Bronchus fibroblast of lung (primary cell): ENCODE results near the gene ANKLE1. TPM values are rescaled to one million over a fixed set of nuclear protein-coding genes. Genes with fewer than 3 reads are reported as not detected.

ENCODE experiments used
- total RNA-seq: library from RNA; depleted of rRNA; stranded (reverse); fragments of >200 nt; gene quantifications from 2 replicates; pipeline ENCODE4 v1.2.3, GENCODE V29; 2015

ANKLE1 gene
- 1.5 TPM in 2 replicates for total RNA-seq

DNA sequence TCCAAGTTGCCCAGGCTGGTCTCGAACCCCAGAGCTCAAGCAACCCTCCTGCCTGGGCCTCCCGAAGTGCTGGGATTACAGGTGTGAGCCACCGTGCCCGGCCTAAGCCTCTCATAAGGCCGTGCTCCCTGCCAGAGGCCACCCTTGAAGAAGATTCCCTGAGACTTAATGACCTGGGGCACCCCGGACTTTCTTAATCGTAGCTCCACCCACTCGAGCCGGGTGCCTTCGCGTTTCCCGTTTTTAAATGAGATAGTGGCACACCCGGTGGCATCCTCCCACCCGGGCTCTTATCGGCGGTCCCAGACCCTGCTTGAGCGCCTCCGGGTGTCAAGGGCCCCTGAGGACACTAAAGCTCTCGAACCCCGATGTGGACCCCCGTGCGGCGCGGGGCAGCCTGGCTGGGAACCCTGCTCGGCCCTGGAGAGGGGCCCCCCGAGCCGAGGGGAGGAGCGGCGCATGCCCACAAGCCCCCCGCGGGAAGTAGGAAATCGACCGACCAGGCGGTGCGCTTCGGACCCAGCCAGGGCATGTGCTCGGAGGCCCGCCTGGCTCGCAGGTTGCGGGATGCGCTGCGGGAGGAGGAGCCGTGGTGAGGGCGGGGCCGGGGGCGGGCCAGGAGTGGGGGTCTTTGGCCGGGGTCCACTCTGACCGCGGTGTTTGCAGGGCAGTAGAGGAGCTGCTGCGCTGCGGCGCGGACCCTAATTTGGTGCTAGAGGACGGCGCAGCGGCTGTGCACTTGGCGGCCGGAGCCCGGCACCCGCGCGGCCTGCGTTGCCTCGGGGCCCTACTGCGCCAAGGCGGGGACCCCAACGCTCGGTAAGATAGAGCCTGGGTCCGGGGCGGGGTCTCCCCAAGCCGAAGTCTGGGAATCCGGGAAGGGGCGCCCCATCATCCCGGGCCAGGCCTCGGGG, at the start of gene ANKLE1:
TSS of gene ANKLE1 (plus strand) at position 511 of the 914 bp plus-strand sequence. CDS start at position 531, 20 bp downstream.

DNA sequence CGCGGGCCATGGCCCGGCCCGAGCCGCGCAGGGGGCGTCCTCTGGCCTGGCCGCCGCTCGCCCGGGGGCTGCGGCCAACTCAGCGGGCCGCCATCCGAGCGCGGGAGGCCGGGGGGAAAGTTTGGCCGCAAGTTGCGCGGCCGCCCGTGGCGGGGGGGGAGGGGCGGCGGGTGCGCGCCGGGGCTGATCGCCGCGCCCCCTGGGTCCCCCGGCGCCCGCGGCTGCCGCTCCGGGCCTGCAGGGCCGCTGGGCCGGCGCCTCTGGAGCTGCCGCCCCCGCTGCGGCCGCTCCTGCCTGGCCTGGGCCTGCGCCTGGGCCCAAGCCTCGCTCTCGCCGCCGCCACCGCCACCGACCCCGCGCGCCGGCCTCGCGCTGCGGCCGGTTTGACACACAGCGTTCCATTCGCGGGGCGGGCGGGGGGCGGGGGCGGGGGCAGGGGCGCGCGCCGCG, 36.1 kb upstream of the ANKLE1 start, which contains the start of gene NR2F6:
TSS of gene NR2F6 (minus strand) at position 385 of the 450 bp plus-strand sequence. CDS start 699 bp downstream, outside the sequence.

GRCh38 chr19:17264641-17264979, 17.1 kb upstream of the ANKLE1 start, which contains the start of gene USHBP1:
Gene USHBP1, minus strand, starts transcription at chr19:17264745. Its CDS starts 446 bp downstream, at chr19:17264299.

DNA sequence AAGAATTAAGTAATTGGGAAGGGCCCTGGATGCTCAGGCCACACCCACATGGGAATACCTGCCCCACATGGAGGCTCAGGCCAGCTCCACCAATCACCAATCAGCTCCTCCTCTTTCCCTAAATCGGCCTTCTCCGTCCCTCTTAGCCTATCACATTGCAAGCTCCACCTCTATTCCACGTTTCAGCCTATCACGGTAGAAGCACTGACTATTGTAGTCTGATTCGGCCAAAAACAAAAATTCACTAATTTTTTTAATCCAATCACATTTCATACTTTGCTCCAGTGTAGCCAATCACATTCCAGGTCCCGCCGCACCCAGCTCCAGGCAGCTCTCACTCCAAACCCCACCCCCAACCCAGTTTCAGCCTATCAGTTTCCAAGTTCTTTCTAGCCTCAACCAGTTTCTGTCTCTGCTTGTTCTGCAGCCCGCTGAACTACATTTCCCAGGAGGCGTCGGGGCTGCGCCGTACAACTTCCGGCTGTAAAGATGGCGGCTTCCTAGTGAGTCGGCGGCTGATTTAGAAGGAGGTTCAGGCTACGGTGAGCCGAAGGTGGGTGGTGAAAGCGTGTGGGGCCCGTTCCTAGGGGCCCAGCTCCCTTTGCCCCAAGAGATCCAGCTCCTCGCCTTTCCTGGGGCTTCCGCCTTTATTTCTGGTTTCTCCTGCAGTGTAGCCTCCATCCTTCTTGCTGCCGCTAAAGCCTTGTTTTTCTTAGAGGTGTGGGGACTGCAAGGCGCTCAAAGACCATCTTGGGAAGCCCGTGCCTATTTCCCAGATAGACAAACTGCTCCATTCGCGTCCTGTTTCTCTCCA, 14.5 kb upstream of the ANKLE1 start, which contains the start of gene BABAM1:
TSS of gene BABAM1 (plus strand) at position 469 of the 814 bp plus-strand sequence. CDS start 1,364 bp downstream, outside the sequence.

DNA sequence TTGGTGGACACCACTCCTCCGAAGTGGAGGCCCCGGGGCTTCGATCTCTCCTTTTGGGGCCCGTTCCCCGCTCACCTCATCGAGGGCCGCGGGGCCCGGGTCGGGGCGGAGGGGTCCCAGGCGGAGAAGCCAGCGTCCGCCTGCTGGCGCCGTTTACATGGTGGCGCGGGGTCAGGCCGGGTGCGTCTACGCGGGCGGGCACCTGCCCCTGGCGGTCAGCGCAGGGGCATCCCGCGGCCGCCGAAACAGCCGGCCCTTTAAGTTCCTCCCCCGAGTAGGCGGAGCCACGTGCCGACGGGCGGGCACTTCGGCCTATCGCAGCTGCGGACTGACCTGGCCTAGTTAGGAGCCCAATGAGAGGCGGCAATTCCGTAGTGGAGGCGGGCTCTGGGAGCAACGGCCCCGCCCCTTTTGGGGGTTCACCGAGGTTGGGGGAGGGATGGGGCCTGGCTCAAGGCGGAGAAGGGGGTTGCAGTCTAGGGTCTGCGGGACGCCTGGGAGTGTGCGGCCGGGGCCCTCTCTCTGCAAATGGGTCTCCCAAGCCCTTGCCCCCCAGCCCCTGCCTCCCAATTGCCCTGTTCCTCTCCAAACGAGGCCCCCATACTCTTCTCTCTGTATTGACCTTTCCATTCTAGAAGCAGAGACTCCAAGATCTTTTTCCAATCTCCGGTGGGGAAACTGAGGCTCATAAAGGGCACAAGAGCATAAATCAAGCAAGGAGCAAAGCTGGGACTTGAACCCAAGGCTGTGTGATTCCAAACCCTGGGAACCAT, 21.7 kb downstream of the ANKLE1 start, which contains the start of gene ABHD8:
TSS of gene ABHD8 (minus strand) at position 259 of the 773 bp plus-strand sequence. CDS start 1,809 bp downstream, outside the sequence.

DNA sequence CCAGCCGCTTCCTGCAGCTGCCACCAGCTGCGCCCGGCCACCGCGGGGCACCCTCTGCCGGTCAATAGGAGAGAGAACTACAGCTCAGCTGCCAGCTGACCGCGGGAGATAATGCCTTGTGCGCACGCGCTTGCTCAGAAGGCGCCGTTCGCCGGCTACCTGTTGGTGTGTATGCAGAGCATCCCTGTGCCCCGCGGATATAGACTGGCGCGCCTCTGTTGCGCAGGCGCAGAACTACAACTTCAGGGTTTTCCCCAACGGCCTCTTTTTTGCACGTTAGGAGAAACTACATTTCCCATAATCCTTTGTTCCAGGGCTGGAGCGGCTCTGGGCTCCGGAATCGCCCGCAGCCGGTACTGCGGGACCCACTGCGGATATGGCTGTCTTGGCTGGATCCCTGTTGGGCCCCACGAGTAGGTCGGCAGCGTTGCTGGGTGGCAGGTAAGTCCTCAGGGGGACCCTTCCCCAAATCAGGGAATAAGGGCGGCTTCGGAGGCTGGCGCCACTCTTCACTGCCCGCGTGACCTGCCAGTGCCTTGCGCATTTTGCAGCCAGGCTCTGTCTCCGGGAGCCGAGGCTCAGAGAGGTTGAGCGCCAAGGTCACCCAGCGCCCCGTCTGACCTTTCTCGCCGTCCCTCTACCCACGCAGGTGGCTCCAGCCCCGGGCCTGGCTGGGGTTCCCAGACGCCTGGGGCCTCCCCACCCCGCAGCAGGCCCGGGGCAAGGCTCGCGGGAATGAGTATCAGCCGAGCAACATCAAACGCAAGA, 24.0 kb downstream of the ANKLE1 start, which contains the start of gene MRPL34:
TSS of gene MRPL34 (plus strand) at position 356 of the 768 bp plus-strand sequence. CDS start at position 377, 21 bp downstream.

DNA sequence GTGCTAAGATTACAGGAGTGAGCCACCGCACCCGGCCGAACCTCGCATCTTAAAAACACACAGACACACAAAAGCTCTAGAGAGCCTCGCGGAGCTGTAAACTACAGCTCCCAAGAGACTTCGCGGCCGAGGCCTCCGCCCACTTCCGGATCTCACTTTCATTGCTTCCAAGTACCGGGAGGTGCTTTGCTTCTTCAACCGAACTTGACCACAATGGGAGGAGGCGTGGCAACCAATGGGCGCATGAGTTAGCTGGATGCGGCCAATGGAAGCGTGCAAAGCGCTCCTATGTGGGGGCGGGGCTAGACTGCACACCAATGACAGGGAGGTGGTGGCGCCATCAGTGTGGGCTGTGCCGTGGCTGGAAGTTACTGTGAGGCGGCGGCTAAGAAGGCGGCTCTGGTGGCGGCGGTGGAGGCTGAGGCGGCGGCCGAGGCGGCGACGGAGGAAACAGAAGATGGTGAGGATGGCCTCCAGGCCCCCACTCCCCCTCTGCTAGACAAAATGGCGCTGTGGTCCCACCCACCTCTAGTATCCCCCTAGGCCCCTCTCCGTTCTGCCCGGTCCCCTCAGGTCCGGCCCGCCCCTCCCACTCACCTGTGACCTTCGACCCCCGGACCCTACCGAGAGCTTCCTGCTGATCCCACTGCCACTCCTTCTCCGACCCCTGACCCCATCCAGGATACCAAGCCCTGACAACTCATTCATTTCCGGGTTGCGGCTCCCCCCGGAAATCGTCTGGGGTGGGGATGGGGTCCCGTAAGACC, 27.7 kb downstream of the ANKLE1 start, which contains the start of gene DDA1:
TSS of gene DDA1 (plus strand) at position 366 of the 767 bp plus-strand sequence. CDS start at position 458, 92 bp downstream.

GRCh38 chr19:17334414-17335409, 53.0 kb downstream of the ANKLE1 start, which contains the start of gene ANO8:
Gene ANO8, minus strand, starts transcription at chr19:17334855. Its CDS starts 185 bp downstream, at chr19:17334670.

Other genes starting within 250 kb of the ANKLE1 start
- 11.9 and 12.4 TPM in 2 replicates for gene HAUS8, start 206.4 kb upstream of the ANKLE1 start, total RNA-seq
- 48.4 and 52.9 TPM in 2 replicates for gene MYO9B, start 206.1 kb upstream of the ANKLE1 start, total RNA-seq
- gene USE1, start 66.5 kb upstream of the ANKLE1 start, total RNA-seq: 21.0 and 28.1 TPM in 2 replicates
- gene OCEL1, start 55.7 kb upstream of the ANKLE1 start, total RNA-seq: 4.7 and 5.1 TPM in 2 replicates
- gene NR2F6, start 36.0 kb upstream of the ANKLE1 start, total RNA-seq: 58.7 and 66.7 TPM in 2 replicates
- gene USHBP1, start 17.2 kb upstream of the ANKLE1 start, total RNA-seq: not detected in 2 replicates
- gene BABAM1, start 14.5 kb upstream of the ANKLE1 start, total RNA-seq: 114 and 121 TPM in 2 replicates
- 16.5 and 18.3 TPM in 2 replicates for gene ABHD8, start 21.5 kb downstream of the ANKLE1 start, total RNA-seq
- gene MRPL34, start 24.0 kb downstream of the ANKLE1 start, total RNA-seq: 94.0 and 119 TPM in 2 replicates
- gene DDA1, start 27.7 kb downstream of the ANKLE1 start, total RNA-seq: 30.3 and 41.0 TPM in 2 replicates
- 5.2 and 5.5 TPM in 2 replicates for gene ANO8, start 53.0 kb downstream of the ANKLE1 start, total RNA-seq
- 13.7 and 16.3 TPM in 2 replicates for gene GTPBP3, start 55.7 kb downstream of the ANKLE1 start, total RNA-seq
- not detected in 2 replicates for gene PLVAP, start 95.4 kb downstream of the ANKLE1 start, total RNA-seq
- not detected in 2 replicates for gene CCDC194, start 112.3 kb downstream of the ANKLE1 start, total RNA-seq
- gene BST2, start 123.7 kb downstream of the ANKLE1 start, total RNA-seq: 1.6 TPM in 1 of 2 replicates, not detected in the other
- gene MVB12A, start 138.1 kb downstream of the ANKLE1 start, total RNA-seq: 101 and 106 TPM in 2 replicates
- under 0.01 TPM in 1 of 2 replicates, not detected in the other for gene TMEM221, start 166.8 kb downstream of the ANKLE1 start, total RNA-seq
- not detected in 2 replicates for gene NXNL1, start 179.0 kb downstream of the ANKLE1 start, total RNA-seq
- 8.6 and 9.8 TPM in 2 replicates for gene SLC27A1, start 188.6 kb downstream of the ANKLE1 start, total RNA-seq
- gene PGLS, start 229.7 kb downstream of the ANKLE1 start, total RNA-seq: 84.2 and 96.3 TPM in 2 replicates